ENCODE results near the gene ABCC1.

ABCC1 gene

DNA sequence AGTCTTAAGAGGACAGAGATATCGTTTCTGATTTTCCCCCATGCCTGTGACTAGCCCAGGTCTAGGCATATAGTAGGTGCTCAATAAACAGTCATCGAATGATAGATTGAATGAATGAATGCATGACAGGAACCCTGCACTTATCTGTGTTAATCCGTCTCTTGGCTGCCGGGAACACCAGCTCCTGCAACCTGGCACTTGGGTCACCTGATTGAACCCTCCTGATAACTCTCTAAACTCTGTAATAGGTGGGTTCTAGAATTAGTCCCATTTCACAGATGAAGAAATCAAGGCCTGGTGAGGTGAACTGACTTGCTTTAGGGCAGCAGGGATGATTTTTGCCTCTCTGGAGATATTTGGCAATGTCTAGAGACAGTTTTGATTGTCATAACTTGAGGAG is 43.7 kb downstream of the ABCC1 start:
- H3K27ac Mint-ChIP-seq, result peak overlapping the region; percentile 28 to 81
- H3K4me3 Mint-ChIP-seq, result no peak overlapping the region
- no peak for DNase-seq
- no peaks in the 10 kb centered on the region for H3K9me3 Mint-ChIP-seq
- no peak for ATAC-seq
- H3K27me3 Mint-ChIP-seq, result no peaks in the 10 kb centered on the region
- peaks cover 85% of the 10 kb centered on the region for H3K4me1 Mint-ChIP-seq

DNA sequence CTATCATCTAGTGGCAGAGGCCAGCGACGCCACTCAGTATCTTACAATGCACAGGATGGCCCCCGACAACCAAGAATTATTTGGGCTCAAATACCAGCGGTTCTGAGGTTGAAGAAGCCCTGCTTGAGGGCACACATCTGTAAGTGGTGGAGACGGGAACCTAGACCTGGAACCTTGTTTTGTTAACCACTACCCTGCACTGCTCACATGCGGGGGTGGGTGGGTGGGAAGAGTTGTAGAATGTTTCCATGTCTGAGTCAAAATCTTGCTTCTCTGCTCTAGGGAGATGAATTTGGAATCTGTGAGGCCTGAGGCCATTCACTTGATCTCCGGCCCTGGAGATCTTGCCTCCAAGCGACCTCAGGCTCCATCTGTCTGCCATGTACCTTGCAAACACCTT is 44.1 kb downstream of the ABCC1 start:
- Mint-ChIP-seq H3K9me3 (no peaks in the 10 kb centered on the region), H3K27ac (no peak overlapping the region), H3K4me1 (peaks cover 85% of the 10 kb centered on the region), H3K4me3 (no peak overlapping the region), H3K27me3 (no peaks in the 10 kb centered on the region)
- ATAC-seq, result no peak
- no peak for DNase-seq

DNA sequence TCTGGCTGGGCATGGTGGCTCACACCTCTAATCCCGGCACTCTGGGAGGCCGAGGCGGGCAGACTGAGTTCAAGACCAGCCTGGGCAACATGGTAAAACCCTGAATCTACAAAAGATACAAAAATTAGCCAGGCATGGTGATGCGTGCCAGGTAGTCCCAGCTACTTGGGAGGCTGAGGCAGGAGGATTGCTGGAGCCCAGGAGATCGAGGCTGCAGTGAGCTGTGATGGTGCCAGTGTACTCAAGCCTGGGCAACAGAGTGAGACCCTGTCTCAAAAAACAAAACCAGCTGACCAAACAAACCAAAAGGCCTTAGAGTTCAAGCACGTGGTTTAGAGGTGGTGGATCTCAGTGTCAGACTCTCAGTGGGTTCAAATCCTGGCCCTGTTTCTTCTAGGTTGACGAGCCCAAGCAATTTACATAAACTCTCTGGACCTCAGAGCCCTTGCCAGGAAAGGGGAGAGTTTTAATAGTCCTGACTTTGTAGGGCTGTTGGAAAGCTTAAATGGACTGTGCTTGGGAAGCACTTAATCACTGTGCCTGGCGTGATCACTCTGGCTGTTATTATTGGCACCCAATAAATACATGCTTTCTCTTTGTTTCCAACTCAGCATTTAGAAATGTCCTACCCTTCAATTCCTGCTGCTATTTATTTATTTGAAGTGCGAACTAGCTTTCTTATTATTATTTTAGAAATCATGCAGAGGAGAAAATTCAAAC is 44.7 kb downstream of the ABCC1 start:
- DNase-seq, result no peak
- Mint-ChIP-seq H3K27me3 (no peaks in the 10 kb centered on the region), H3K4me3 (no peak overlapping the region), H3K9me3 (no peaks in the 10 kb centered on the region), H3K4me1 (peaks cover 83% of the 10 kb centered on the region), H3K27ac (no peak overlapping the region)
- ATAC-seq, result no peak

DNA sequence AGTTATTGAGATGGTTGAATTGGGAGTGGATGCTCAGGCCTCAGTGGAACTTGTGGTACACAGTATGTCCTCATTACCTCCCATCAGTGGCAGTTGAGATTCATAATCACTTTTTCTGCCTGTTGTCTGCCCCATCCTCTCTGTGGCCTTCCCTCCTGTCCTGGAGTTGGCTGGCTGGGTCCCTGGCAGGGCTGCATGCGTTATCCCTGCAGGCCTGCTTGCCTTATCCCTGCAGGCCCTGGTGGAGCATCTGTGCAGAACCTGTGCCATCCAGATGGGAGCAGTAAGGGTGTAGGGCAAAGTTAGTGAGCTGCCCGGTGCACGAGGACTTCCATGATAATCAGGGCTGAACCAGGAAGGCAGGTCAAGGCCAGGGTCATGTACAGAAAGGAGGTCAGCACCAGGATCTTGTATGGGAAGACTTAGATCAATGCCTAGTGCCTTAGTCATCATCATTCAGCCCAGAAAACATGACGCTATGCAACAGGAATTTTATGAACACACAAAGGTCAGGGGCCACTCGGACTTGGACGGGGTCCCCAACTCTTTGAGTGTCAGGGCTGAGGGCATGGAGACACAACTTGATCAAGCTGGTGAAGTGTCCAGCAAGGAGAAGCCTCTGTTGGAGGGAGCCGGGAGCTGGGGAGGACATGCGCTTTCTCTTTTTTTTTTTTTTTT is 47.2 kb downstream of the ABCC1 start:
- H3K9me3 Mint-ChIP-seq, result no peaks in the 10 kb centered on the region
- ATAC-seq, result no peak
- DNase-seq, result no peak
- peaks cover 81% of the 10 kb centered on the region for H3K4me1 Mint-ChIP-seq
- peak overlapping the region; percentile 67 to 84 for H3K27ac Mint-ChIP-seq
- H3K4me3 Mint-ChIP-seq, result peak overlapping the region in 1 of 2 donors; percentile 14
- no peaks in the 10 kb centered on the region for H3K27me3 Mint-ChIP-seq

DNA sequence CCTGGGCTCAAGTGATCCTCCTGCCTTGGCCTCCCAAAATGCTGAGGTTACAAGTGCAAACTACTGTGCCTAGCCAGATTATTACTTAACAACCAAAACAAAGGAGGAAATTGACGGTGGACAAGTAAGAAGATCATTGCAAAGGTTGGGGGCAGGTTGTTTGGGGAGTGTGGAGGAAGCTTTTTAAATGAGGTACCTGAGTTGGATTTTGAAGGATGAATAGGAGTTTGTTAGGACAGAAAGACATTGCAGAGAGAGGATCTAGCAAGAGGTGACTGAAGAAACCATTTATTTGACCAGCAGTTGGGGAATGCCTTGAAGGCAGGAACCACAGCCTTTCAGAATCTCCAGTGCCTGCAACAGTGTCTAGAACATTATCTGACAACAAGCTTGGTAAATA is 51.3 kb downstream of the ABCC1 start:
- DNase-seq (no peak), ATAC-seq (no peak)
- no peak overlapping the region for H3K4me3 Mint-ChIP-seq
- H3K4me1 Mint-ChIP-seq, result peaks cover 61% of the 10 kb centered on the region
- peak overlapping the region in 1 of 2 donors; percentile 71 for H3K27ac Mint-ChIP-seq
- H3K27me3 Mint-ChIP-seq, result no peaks in the 10 kb centered on the region
- peaks cover 0 to 6% of the 10 kb centered on the region in 2 donors for H3K9me3 Mint-ChIP-seq

DNA sequence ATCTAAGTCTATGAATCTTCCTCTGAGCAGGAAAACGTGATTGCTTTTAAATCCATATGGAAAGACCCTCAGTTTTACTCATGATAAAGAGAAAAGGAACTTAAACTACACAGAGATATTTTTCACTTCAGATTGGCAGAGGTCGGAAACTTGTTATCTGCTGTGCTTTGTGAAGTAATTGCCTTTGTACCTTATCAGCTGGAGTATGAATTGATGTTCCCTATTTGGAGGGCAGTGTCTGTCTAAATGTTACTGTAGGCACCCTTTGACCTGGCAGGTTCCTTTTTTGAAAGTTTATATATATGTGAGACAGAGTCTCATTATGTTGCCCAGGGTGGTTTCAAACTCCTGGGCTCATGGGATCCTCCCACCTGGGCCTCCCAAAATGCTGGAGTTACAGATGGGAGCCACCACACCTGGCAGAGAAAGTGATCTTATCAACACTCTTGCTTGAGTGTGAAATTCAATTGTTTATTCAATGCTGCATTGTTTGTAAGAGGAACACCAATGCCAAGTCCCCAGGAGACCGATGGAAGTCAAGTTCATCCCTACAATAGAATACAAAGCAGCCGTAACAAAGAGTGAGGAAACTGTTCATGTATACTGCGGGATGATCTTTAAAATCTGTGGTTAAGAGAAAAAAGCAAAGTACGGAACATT is 52.3 kb downstream of the ABCC1 start:
- ATAC-seq, result no peak
- Mint-ChIP-seq H3K4me3 (no peak overlapping the region), H3K27ac (peak overlapping the region in 1 of 2 donors; percentile 83), H3K9me3 (peaks cover 0 to 6% of the 10 kb centered on the region in 2 donors), H3K27me3 (no peaks in the 10 kb centered on the region), H3K4me1 (peaks cover 60% of the 10 kb centered on the region)
- no peak for DNase-seq

DNA sequence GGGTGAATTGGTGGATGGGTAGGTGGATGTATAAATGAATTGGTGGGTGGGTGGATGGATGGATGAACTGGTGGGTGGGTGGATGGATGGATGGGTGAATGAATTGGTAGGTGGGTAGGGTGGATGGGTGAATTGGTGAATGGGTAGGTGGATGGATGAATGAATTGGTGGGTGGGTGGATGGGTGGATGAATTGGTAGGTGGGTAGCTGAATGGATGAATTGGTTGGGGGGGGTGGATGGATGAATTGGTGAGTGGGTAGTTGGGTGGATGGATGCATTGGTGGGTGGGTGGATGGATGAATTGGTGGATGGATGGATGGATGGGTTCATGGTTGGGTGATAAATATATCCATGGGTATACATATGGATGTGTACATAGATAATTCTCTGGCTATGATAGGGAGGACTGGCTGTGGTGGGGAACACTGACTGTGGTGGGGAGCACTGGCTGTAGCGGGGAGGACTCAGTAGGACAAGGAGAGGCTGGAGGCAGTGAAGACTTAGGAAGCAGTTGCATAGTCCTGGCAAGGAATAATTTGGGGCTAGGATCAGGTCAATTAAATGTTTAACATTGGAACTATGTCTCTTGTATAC is 54.4 kb downstream of the ABCC1 start:
- H3K4me1 Mint-ChIP-seq, result peaks cover 53% of the 10 kb centered on the region
- H3K27ac Mint-ChIP-seq, result peak overlapping the region in 1 of 2 donors; percentile 23
- ATAC-seq (no peak), DNase-seq (no peak)
- no peaks in the 10 kb centered on the region for H3K27me3 Mint-ChIP-seq
- H3K9me3 Mint-ChIP-seq, result peaks cover 0 to 6% of the 10 kb centered on the region in 2 donors
- H3K4me3 Mint-ChIP-seq, result no peak overlapping the region

DNA sequence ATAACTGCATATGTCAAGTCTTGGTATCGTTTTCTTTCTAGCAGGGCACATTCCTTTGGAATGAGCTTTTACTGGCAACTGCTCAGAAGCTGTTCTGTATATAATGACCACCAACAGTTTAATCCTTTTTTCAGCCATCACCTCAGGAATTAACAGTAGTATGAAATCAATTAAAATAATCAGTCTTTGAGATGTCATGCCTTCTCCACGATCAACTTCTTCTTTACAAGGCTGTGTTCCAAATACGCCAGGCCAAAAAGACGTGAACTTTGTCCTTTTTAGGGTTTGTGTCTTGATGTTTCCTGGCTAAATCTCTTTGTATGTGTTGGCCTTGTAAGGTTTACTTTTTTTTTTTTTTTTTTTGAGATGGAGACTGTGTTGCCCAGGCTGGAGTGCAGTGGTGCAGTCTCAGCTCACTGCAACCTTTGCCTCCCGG is 54.9 kb downstream of the ABCC1 start:
- no peak overlapping the region for H3K4me3 Mint-ChIP-seq
- DNase-seq (no peak), ATAC-seq (no peak)
- H3K4me1 Mint-ChIP-seq, result peaks cover 52% of the 10 kb centered on the region
- H3K27ac Mint-ChIP-seq, result no peak overlapping the region
- H3K9me3 Mint-ChIP-seq, result peaks cover 0 to 6% of the 10 kb centered on the region in 2 donors
- no peaks in the 10 kb centered on the region for H3K27me3 Mint-ChIP-seq

DNA sequence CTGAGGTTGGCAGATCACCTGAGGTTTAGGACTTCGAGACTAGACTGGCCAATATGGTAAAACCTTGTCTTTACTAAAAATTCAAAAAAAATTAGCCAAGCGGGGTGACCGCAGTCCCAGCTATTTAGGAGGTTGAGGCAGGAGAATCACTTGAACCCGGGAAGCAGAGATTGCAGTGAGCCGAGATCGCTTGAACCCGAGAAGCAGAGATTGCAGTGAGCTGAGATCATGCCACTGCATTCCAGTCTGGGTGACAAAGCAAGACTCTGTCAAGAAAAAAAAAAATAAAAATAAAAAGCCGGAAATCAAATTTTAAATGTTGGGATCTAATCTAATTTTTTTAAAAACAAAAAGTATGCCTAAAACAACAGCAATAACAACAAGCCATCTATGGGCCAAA is 56.3 kb downstream of the ABCC1 start:
- H3K9me3 Mint-ChIP-seq, result peaks cover 0 to 6% of the 10 kb centered on the region in 2 donors
- H3K4me3 Mint-ChIP-seq, result no peak overlapping the region
- no peak overlapping the region for H3K27ac Mint-ChIP-seq
- H3K4me1 Mint-ChIP-seq, result peaks cover 44% of the 10 kb centered on the region
- ATAC-seq (no peak), DNase-seq (no peak)
- no peaks in the 10 kb centered on the region for H3K27me3 Mint-ChIP-seq

DNA sequence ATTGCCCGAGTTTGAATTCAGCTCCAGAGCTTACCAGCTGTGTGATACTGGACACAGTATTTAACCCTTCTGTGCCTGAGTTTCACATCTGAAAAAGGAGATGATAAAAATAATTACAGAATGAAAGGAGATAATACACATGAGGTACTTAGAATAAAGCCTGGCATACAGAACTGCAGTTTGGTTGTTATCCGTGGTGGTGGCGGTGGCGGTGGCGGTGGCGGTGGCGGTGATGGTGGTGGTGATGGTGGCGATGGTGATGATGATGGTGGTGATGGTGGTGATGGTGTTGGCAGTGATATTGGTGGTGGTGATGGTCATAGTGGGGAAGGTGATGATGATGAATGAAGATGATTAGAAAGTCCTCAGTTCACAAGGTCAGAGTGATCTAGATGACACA is 57.2 kb downstream of the ABCC1 start:
- no peaks in the 10 kb centered on the region for H3K27me3 Mint-ChIP-seq
- H3K27ac Mint-ChIP-seq, result peak overlapping the region; percentile 2 to 11
- no peak for ATAC-seq
- DNase-seq, result no peak
- peaks cover 0 to 6% of the 10 kb centered on the region in 2 donors for H3K9me3 Mint-ChIP-seq
- peak overlapping the region in 1 of 2 donors; percentile 19 for H3K4me3 Mint-ChIP-seq
- H3K4me1 Mint-ChIP-seq, result peaks cover 37% of the 10 kb centered on the region

DNA sequence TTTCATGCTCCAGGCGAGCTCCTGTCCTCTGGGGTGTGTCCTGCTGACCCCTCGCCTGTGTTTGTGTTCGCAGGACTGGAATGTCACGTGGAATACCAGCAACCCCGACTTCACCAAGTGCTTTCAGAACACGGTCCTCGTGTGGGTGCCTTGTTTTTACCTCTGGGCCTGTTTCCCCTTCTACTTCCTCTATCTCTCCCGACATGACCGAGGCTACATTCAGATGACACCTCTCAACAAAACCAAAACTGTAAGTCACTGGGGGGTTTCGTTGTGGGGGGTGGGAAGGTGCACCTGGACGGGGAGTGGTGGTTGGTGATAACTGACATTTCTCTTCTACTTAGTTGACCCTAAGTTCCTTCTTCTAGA is 58.3 kb downstream of the ABCC1 start:
- DNase-seq (no peak), ATAC-seq (no peak)
- no peaks in the 10 kb centered on the region for H3K27me3 Mint-ChIP-seq
- peak overlapping the region; percentile 10 to 66 for H3K4me3 Mint-ChIP-seq
- H3K4me1 Mint-ChIP-seq, result peaks cover 31% of the 10 kb centered on the region
- peaks cover 0 to 4% of the 10 kb centered on the region in 2 donors for H3K9me3 Mint-ChIP-seq
- peak overlapping the region; percentile 51 to 90 for H3K27ac Mint-ChIP-seq

DNA sequence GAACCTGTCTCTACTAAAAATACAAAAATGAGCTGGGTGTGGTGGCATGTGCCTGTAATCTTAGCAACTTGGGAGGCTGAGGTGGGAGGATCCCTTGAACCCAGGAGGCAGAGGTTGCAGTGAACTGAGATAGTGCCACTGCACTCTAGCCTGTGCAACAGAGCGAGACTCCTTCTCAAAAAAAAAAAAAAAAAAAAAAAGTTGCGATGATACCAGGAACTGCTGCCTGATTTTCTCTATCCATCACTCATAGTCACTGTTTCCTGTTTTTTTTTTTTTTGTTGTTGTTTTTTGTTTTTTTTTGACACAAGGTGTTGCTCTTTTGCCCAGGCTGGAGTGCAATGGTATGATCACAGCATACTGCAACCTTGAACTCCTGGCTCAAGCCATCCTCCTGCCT is 59.2 kb downstream of the ABCC1 start:
- DNase-seq (no peak), ATAC-seq (no peak)
- Mint-ChIP-seq H3K4me3 (no peak overlapping the region), H3K27ac (no peak overlapping the region), H3K27me3 (no peaks in the 10 kb centered on the region), H3K4me1 (peaks cover 31% of the 10 kb centered on the region), H3K9me3 (no peaks in the 10 kb centered on the region)

DNA sequence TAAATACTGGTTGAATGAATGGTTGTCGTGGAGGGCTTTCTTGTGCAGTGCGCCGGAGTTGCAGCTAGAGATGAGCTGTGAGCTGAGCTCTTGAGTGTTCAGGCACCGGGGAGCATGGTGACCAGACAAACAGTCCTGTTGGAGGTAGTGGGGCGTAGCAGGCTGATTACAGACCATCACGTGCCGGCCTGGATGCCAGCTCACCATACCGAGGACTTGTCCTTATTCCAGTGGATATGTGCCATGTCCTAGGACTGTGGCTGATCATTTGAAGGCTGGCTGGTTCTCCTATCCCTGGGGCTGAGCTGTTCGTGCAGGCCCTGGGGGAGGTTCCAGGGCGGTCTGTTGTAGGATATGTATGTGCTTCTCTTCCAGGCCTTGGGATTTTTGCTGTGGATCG is 60.0 kb downstream of the ABCC1 start:
- Mint-ChIP-seq H3K27me3 (no peaks in the 10 kb centered on the region), H3K4me1 (peaks cover 26% of the 10 kb centered on the region), H3K9me3 (no peaks in the 10 kb centered on the region), H3K4me3 (no peak overlapping the region), H3K27ac (no peak overlapping the region)
- ATAC-seq (no peak), DNase-seq (no peak)

DNA sequence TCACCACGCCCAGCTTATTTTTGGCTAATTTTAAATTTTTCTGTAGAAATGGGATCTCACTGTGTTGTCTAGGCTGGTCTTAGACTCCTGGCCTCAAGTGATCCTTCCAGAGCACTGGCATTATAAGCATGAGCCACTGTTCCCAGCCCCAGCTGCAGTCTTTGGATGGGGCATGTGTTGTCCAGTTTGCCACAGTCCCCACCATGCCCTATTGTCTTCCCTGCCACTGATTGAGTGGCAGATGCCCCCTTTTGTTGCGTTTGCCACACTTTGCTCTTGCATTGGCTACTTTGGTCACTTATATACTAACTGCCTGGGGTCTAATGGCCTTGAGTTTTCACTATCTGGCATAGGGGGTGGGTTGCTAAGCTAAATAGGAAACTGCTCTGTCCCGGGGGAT is 60.8 kb downstream of the ABCC1 start:
- H3K4me3 Mint-ChIP-seq, result no peak overlapping the region
- no peaks in the 10 kb centered on the region for H3K9me3 Mint-ChIP-seq
- peaks cover 26% of the 10 kb centered on the region for H3K4me1 Mint-ChIP-seq
- no peaks in the 10 kb centered on the region for H3K27me3 Mint-ChIP-seq
- peak overlapping the region in 1 of 2 donors; percentile 6 for H3K27ac Mint-ChIP-seq
- DNase-seq (no peak), ATAC-seq (no peak)

DNA sequence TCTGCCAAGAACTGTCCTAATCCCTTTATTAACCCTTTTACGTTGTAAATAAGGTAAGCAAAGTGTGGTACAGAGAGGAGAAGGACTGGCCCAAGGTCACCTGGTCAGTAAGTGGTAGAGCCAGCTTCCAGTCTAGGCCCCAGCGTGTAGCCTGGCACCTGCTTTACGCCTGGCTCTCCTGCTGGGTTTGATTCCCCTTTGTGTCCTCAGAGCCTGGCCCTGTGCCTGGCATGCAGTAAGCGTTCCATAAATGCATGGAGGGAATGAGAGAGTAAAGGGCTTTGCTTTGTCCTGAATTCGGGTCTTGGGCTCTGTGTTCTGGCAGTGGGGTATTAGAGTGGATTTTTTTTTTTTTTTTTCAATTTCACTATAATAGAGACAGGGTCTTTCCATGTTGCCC is 62.7 kb downstream of the ABCC1 start:
- Mint-ChIP-seq H3K27ac (peak overlapping the region in 1 of 2 donors; percentile 48), H3K9me3 (no peaks in the 10 kb centered on the region), H3K4me3 (no peak overlapping the region), H3K4me1 (peaks cover 36% of the 10 kb centered on the region), H3K27me3 (no peaks in the 10 kb centered on the region)
- DNase-seq (no peak), ATAC-seq (no peak)

DNA sequence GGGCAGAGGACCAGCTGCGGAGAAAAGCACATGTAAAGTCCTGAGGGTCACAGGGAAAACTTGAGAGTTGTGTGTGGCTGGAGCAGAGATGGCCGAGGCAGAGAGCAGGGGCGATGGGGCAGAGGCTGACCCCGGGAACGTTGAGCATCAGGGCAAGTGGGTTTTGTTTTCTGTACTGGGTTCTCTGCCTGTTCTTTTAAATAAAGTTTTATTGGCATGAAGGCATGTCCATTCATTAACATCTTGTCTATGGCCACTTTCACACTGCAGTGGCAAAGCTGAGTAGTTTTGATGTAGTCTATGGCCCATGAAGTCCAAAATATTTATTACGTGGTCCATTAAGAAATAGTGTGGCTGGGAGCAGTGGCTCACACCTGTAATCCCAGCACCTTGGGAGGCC is 64.4 kb downstream of the ABCC1 start:
- no peak overlapping the region for H3K4me3 Mint-ChIP-seq
- ATAC-seq, result no peak
- peak overlapping the region in 1 of 2 donors; percentile 65 for H3K27ac Mint-ChIP-seq
- no peaks in the 10 kb centered on the region for H3K9me3 Mint-ChIP-seq
- no peak for DNase-seq
- no peaks in the 10 kb centered on the region for H3K27me3 Mint-ChIP-seq
- peaks cover 33% of the 10 kb centered on the region for H3K4me1 Mint-ChIP-seq
